ENCODE measurements around the gene FLACC1.
"Not testable (repeated sequence)": the region's sequence is repeated elsewhere in the genome, so short reads cannot be mapped to it uniquely, and the experiment has no call there.

GRCh38 chr2:201299929-201300328, 57.2 kb downstream of the FLACC1 start:
- not testable (repeated sequence) for TF ChIP-seq CTCF (conservative IDR thresholded peaks at IDR 0.05; ENCODE audit: low read depth, low read length); EZH2 (IDR thresholded peaks at IDR 0.05; ENCODE audit: low read length, unreplicated experiment); EZH2phosphoT487 (IDR thresholded peaks at IDR 0.05; ENCODE audit: borderline replicate concordance, low read length)
